ENCODE measurements around the gene CDC42BPB.

CDC42BPB gene

DNA sequence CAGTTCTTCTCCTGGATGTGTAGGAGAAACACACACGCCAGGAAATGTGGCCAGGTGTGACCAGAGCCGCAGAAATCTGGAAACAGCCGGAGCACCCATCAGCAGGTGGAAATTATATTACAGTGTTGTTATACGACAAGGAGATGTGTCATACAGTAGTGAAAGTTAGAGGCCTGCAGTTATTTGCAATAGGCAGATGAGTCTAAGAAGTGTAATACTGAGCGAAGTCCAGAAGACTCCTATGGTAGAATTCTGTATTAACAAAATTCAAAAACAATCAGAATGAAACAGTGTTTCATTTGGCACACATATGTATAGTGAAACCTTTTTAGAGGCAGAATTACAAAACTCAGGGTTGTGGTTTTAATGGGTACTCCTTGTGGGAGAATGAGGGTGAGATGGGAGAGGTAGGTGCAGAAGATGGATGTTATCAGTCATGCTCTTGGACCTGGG is 174.2 kb downstream of the CDC42BPB start:
- in situ Hi-C loops (cut with HindIII; ENCODE audit: low sequenced_read_pairs): no loop called here
